GM12892 (cell line): ENCODE data around the gene IQCF6. TPM values are rescaled to one million over a fixed set of nuclear protein-coding genes. Genes with fewer than 3 reads are reported as not detected.

Source experiments
- DNase-seq: peaks from one replicate; pipeline ENCODE4 v3.0.0; 2011; ENCODE audit not compliant: insufficient read length
- FAIRE-seq: peaks from 2 replicates; lab custom pipeline; 2011; peaks lifted over from hg19 to GRCh38; lab: Jason Lieb, UNC
- POLR2A ChIP-seq: IDR thresholded peaks from 2 replicates; pipeline ENCODE4 v1.6.1; 2011; ENCODE audit warnings: low read depth, low read length, control low read depth
- POLR2AphosphoS5 ChIP-seq: IDR thresholded peaks from 2 replicates; pipeline ENCODE4 v1.6.1; 2011; ENCODE audit warnings: low read depth, low read length, control low read depth
- TAF1 ChIP-seq: IDR thresholded peaks from 2 replicates; pipeline ENCODE4 v1.6.1; 2011; ENCODE audit warnings: low read depth, mild to moderate bottlenecking, control low read depth, low read length, borderline replicate concordance
- polyA plus RNA-seq: library from polyadenylated mRNA; unstranded; fragments of >200 nt; gene quantifications from one replicate; pipeline ENCODE4 v1.2.1, GENCODE V29; 2012; ENCODE audit warnings: missing spikeins, inconsistent platforms; ENCODE audit not compliant: missing spikeins

The IQCF6 gene
- polyA plus RNA-seq: not detected

DNA sequence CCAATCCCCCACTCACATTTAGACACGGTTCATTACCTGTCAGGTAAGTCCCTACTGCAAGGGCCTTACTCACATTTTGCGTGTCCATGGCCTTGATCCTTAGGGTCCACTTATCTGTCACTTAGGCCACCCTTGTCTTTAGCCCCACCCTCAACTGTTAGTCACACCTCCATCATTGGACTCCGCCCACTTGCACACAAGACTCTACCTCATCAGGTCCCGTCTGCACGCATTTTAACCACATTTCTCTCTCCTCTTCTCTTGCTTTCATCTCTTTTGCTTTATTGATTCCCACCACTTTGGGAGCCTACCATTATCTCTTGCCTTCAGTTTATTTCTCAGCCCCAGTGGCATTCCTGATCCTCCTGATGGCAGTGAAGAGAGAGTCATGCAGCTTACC, at the start of gene IQCF6:
TSS of gene IQCF6 (minus strand) at position 101 of the 400 bp plus-strand sequence. CDS start at position 88, 13 bp downstream.
- no peak for TF ChIP-seq POLR2AphosphoS5
- no peak for TF ChIP-seq TAF1
- no peak for TF ChIP-seq POLR2A
- no peak for DNase-seq
- FAIRE-seq: no peak

DNA sequence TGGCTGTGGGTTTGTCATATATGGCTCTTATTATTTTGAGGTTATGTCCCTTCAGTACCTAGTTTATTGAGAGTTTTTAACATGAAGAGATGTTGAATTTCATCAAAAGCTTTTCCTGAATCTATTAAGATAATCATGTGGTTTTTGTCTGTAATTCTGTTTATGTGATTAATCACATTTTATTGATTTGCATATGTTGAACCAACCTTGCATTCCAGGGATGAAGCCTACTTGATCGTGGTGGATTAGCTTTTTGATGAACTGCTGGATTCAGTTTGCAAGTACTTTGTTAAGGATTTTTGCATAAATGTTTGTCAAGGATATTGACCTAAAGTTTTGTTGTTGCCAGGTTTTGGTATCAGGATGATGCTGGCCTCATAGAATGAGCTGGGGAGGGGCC, 49.3 kb upstream of the IQCF6 start:
- no peak for FAIRE-seq
- no peak for DNase-seq
- no peak for TF ChIP-seq POLR2A
- no peak for TF ChIP-seq TAF1
- no peak for TF ChIP-seq POLR2AphosphoS5

DNA sequence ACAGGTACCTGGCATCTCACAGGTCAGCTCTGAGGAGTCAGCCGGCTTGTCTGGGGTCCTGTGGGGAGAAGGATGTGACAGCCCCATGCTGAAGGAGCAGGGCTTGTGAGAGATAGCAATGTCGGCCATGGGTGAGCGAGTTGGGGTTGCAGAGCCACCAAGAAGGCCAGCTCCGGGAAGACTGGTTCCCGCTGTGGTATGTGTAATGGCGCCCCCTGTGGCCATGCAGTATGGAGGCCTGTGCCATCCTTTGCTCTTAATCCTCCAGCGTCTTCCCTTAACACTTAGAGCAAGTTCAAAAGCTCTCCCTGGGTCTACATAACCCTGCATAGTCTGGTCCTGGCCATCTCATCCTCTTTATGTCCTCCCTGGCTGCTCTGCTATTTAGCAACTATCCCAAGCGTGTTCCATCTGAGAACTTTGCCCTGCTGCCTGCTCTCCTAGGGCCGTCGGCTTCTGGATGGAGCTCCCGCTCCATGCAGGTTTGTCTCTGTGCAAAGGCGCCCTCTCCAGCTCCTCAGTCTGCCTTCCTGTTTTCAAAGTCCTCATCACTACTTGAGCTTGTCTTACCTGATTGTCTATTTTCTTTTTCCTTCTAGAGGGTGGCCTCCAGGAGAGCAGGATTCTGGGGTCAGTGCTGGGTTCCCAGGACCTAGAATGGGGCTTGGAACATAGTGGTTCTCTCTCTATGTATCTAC, 40.8 kb upstream of the IQCF6 start:
- DNase-seq (no peak), FAIRE-seq (no peak)
- no peak for TF ChIP-seq TAF1
- TF ChIP-seq POLR2A: no peak
- TF ChIP-seq POLR2AphosphoS5: no peak

DNA sequence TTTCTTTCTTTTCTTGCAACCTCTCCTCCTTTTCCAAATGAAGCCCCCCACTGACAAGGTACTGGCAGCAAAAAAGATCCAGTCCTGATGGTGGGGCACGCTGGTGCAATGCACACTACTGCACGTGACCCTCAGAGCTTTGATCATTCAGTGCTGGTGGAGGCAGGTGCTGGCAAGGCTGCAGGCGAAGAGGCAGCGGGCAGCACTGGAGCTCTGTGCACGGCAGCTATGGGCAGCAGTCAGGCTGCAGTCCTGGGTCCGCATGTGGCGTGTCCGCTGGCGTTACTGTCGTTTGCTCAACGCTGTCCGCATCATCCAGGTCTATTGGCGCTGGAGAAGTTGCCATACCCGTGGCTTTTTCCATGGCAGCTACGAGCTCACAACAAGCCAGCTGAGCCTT, 40.1 kb upstream of the IQCF6 start:
- TF ChIP-seq POLR2A (no peak), TAF1 (no peak)
- DNase-seq: no peak
- FAIRE-seq: no peak

DNA sequence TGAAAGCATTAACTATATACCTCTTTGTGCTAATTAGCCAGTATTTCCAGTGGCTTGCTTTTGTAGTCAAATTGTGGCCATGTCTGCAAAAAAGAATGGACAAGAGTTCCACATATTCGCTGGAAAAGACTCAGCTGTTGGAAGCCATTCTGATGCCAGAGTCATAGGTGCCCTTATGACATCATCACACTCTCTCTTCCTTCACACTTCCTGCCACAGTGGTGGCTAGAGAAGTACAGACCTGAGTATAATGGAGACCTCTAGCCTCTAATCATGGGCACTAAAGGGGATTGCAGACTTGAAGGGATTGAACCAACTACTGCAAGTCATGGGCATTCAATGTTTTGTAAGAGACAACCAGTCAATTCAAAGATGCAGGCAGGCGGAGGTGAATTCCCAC, 38.3 kb upstream of the IQCF6 start:
- FAIRE-seq (no peak), DNase-seq (no peak)
- TF ChIP-seq POLR2A (no peak), TAF1 (no peak), POLR2AphosphoS5 (no peak)

DNA sequence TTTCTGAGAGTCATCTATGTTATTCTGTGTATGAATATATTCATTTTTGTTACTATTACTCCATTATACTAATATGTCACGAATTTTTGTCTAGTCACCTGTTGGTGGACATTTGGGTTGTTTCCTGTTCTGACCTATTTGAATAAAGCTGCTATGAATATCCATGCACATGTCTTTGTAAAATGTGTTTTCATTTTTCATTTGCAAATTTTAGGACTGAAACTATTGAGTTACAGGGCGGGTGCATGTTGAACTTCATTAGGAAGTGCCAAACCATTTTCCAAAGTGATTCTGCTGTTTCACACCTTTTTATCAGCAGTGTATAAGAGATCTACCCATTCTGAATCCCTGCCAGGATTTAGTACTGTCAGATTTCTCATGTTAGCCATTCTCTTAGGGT, 37.7 kb upstream of the IQCF6 start:
- no peak for FAIRE-seq
- TF ChIP-seq POLR2A (no peak), POLR2AphosphoS5 (no peak), TAF1 (no peak)
- no peak for DNase-seq

DNA sequence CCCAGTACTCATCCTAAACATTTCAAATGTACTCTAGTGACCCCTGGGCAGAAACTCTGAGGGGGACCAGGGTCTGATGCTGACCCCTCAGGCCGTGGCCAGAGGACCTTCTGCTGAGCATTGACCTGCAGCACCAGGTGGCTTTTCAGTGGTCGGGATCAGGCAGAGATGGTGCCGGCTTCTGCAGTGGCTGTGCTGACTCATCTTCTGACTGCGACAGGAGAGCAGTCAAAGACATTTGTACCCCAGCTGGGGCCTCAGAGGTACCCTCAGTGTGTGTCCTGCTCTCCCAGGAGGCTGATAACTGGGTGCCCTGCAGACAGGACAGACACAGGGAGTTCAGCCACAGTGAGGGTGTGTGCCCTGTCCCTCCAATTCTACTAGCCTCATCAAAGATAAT, 36.6 kb upstream of the IQCF6 start:
- no peak for DNase-seq
- FAIRE-seq: no peak
- TF ChIP-seq TAF1: no peak
- TF ChIP-seq POLR2AphosphoS5: no peak
- no peak for TF ChIP-seq POLR2A

DNA sequence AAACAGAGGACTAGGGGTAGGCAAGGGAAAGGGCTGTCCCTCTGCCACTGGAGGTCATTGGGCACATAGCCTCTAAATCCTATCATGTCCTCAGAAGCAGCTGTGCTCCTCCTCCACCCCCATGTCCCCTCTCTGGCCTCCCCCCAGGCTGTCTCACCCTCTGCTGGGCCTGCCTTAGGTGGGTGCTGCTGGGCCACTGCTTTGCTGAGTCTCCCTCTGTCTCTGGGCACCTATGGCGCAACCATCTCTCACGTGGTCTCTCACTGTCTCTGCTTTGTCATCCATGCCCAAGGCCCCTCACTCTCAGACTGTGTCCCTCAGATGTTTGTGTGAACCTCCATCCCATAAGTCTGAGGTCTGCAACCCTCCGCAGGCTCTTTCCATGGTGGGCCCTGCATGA, 35.0 kb upstream of the IQCF6 start:
- no peak for DNase-seq
- FAIRE-seq: no peak
- no peak for TF ChIP-seq POLR2AphosphoS5

DNA sequence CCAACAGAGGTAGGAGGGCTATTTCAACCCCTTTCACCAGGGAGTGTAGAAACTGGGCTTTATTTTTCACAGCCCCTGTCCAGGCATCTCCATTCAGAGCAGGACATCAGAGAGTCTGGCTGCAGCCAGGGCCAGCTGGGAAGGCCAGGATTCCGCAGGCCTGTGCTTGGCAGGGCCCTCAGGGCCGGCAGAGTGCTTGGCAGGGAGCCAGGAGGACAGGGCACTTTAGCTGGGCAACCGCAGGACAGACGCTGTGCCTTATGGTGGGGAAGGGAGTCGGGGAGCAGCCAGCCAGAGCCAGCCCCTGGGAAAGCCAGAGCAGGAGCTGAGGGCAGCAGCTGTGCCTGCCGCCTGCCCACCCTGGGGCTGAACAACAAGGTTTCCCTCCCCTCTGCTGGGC, 34.5 kb upstream of the IQCF6 start:
- TF ChIP-seq POLR2AphosphoS5 (no peak), POLR2A (no peak), TAF1 (no peak)
- DNase-seq (no peak), FAIRE-seq (no peak)

DNA sequence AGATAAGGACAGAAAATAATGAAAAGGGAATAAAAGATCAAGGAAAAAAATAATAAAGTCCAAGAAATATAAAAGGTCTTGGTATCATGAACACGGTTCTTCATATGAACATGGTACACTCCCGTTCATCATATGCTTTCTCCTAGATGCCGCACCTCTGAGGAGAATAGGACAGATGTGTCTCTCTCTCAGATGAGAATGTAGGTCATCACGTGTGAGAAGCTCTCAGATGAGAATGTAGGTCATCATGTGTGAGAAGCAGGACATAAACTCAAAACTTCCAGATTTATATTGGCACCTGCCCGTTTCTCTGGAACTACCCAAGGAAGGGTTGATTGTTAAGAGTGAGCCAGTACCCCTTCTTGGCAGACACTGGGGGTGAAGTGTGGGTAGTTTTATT, 29.9 kb upstream of the IQCF6 start:
- TF ChIP-seq TAF1 (no peak), POLR2A (no peak), POLR2AphosphoS5 (no peak)
- DNase-seq: no peak
- FAIRE-seq: no peak

DNA sequence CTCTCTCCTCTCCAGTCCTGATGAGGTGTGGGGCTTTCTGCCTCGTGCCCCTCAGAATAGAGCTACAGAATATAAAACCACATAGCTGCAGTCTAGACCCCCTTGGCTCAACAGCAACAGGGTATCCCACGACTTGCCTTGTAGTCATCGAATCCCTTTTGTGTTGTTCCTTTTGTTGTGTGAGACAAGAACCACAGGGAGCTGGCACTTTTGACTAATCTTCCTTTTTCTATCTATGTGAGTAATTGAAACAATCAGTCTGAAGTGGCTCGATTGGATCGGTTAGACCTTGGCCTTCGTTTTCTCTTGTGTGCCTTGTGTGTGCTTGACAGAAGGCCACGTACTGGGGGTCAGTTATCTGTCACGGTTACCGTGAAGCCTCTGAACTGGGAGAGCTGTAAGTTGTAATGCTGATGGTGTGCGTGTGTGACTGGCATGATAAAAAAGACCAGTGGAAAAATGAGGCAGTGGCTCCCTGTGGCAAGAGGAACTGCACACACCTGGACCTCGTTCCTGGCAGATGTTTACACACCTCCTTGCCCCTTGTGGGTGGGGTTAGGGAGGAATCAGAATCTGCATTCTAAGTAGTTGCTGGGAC, 23.2 kb upstream of the IQCF6 start:
- FAIRE-seq (no peak), DNase-seq (no peak)
- TF ChIP-seq POLR2A: no peak

DNA sequence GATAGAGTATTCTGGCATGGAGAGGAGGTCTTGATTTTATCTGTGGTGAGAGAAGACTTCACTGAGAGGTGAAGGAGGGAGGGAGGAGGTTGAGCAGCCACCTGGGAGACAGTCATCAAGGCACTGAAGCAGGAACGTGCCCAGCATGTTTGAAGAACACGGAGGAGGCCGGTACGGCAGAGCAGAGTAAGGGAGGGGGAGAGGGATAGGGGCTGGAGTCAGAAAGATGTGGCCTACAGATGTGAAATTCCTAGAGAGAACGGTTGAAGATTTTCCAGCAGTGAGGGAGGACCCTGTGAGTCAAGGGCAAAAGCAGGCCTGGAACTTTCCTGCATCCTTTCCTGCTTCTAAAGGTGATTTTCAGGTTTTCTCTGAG, 21.7 kb upstream of the IQCF6 start:
- FAIRE-seq: no peak
- TF ChIP-seq TAF1: no peak
- TF ChIP-seq POLR2AphosphoS5: no peak
- TF ChIP-seq POLR2A: no peak
- DNase-seq: no peak
